Endothelial cell of umbilical vein (primary cell): ENCODE data around the gene C1orf105. TPM values are rescaled to one million over a fixed set of nuclear protein-coding genes. Genes with fewer than 3 reads are reported as not detected.

Experiments
- BruUV-seq: library from RNA; stranded (reverse); fragments of 400-500 nt; replicated peaks from 2 replicates; lab custom pipeline; 2021; lab: Mats Ljungman, UMichigan
- CTCF ChIA-PET: fragments of 300-600, 350-600 bp; sonication (Branson Sonifier 250); formaldehyde crosslinking; loops from one replicate; lab custom pipeline; 2021; ENCODE audit warnings: antibody characterized with exemption, inconsistent platforms; lab: Charles Lee
- POLR2A ChIA-PET: fragments of 300-600, 350-600 bp; sonication (Branson Sonifier 250); formaldehyde crosslinking; loops from one replicate; lab custom pipeline; 2021; ENCODE audit warnings: antibody characterized with exemption, inconsistent platforms; lab: Charles Lee
- DNase-seq: peaks from one replicate; pipeline ENCODE4 v3.0.0-alpha.2; 2011; ENCODE audit warnings: low read depth, low spot score
- FAIRE-seq: peaks from 2 replicates; lab custom pipeline; 2011; peaks lifted over from hg19 to GRCh38; lab: Jason Lieb, UNC
- H2AFZ ChIP-seq: 2 replicates; pipeline ENCODE4 v1.6.0; 2012; ENCODE audit warnings: low read depth, low read length, control low read depth, inconsistent platforms
- H3K27ac ChIP-seq: 2 replicates; pipeline ENCODE4 v1.5.1; 2011; ENCODE audit warnings: low read depth, mild to moderate bottlenecking, control low read depth, low read length, moderate library complexity; ENCODE audit not compliant: insufficient read depth
- H3K27me3 ChIP-seq, 2 experiments: 2 replicates each; pipeline versions ENCODE4 v1.6.0 to v1.6.1; 2011; ENCODE audit warnings: low read length in 2 of 2, mixed read lengths in 1 of 2; ENCODE audit not compliant: control insufficient read depth in 2 of 2, insufficient read depth in 2 of 2
- H3K36me3 ChIP-seq, 2 experiments: 2 replicates in 1 of 2; 3 replicates in 1 of 2; pipeline ENCODE4 v1.5.1; 2011; ENCODE audit warnings: low read length in 2 of 2, mild to moderate bottlenecking in 1 of 2, moderate library complexity in 1 of 2; ENCODE audit not compliant: control insufficient read depth in 2 of 2, insufficient read depth in 2 of 2; ENCODE audit errors: extremely low read depth in 1 of 2
- H3K4me1 ChIP-seq: 3 replicates; pipeline ENCODE4 v1.5.1; 2011; ENCODE audit warnings: mild to moderate bottlenecking, low read length; ENCODE audit not compliant: control insufficient read depth, insufficient read depth; ENCODE audit errors: extremely low read depth
- H3K4me2 ChIP-seq: 2 replicates; pipeline ENCODE4 v1.6.1; 2011; ENCODE audit warnings: low read length, control low read depth, mixed read lengths; ENCODE audit not compliant: insufficient read depth
- H3K4me3 ChIP-seq, 3 experiments: fragments of 200-600 bp in 1 of 3; sonication (generic), shearing (Covaris generic) in 1 of 3; replicated peaks in 1 of 3; 2 replicates each; pipeline ENCODE4 v1.5.1; 2011 to 2016; ENCODE audit warnings: control low read depth in 3 of 3, low read length in 3 of 3, mild to moderate bottlenecking in 2 of 3, inconsistent platforms in 1 of 3, low read depth in 1 of 3, moderate library complexity in 1 of 3; ENCODE audit not compliant: insufficient read depth in 1 of 3
- H3K79me2 ChIP-seq: 2 replicates; pipeline ENCODE4 v1.6.0; 2012; ENCODE audit warnings: low read length, inconsistent platforms; ENCODE audit not compliant: control insufficient read depth, insufficient read depth
- H3K9ac ChIP-seq: replicated peaks from 2 replicates; pipeline ENCODE3; 2011; ENCODE audit warnings: low read length, control low read depth; ENCODE audit not compliant: insufficient read depth; ENCODE audit errors: extremely low read depth
- H3K9me1 ChIP-seq: replicated peaks from 3 replicates; pipeline ENCODE4 v1.6.0; 2011; ENCODE audit warnings: mild to moderate bottlenecking, low read length; ENCODE audit not compliant: control insufficient read depth, insufficient read depth; ENCODE audit errors: extremely low read depth
- H3K9me3 ChIP-seq: replicated peaks from 2 replicates; pipeline ENCODE4 v1.5.1; 2012; ENCODE audit warnings: low read length, inconsistent platforms; ENCODE audit not compliant: control insufficient read depth, insufficient read depth
- H4K20me1 ChIP-seq: replicated peaks from 2 replicates; pipeline ENCODE3; 2011; ENCODE audit warnings: mild to moderate bottlenecking, low read length; ENCODE audit not compliant: control insufficient read depth, insufficient read depth; ENCODE audit errors: extremely low read depth
- CTCF ChIP-seq, 2 donors: IDR thresholded peaks; 1 replicate in 1 of 2; 2 replicates in 1 of 2; pipeline ENCODE4 v1.5.1; 2011; ENCODE audit warnings: low read length in 2 of 2, mild to moderate bottlenecking in 2 of 2, moderate library complexity in 2 of 2, control low read depth in 1 of 2, inconsistent platforms in 1 of 2, low read depth in 1 of 2; ENCODE audit not compliant: insufficient read depth in 1 of 2; ENCODE audit errors: extremely low read depth in 1 of 2
- EZH2 ChIP-seq: IDR thresholded peaks from 2 replicates; pipeline ENCODE4 v1.6.1; 2012; ENCODE audit warnings: borderline replicate concordance, low read depth, mild to moderate bottlenecking, moderate library complexity, low read length, inconsistent platforms; ENCODE audit not compliant: severe bottlenecking
- FOS ChIP-seq: IDR thresholded peaks from 2 replicates; pipeline ENCODE4 v1.6.1; 2011; ENCODE audit warnings: mild to moderate bottlenecking, low read length, moderate library complexity, borderline replicate concordance; ENCODE audit not compliant: insufficient read depth
- GATA2 ChIP-seq: IDR thresholded peaks from 2 replicates; pipeline ENCODE4 v1.7.0; 2011; ENCODE audit warnings: low read depth, mild to moderate bottlenecking, moderate library complexity, mixed read lengths, low read length; ENCODE audit not compliant: insufficient read length, insufficient read depth
- JUN ChIP-seq: IDR thresholded peaks from 2 replicates; pipeline ENCODE4 v1.6.1; 2011; ENCODE audit warnings: borderline replicate concordance, low read depth; ENCODE audit not compliant: insufficient read length, insufficient read depth
- MYC ChIP-seq: IDR thresholded peaks from one replicate; pipeline ENCODE4 v1.6.1; 2011; ENCODE audit warnings: mild to moderate bottlenecking, low read depth, low read length
- POLR2A ChIP-seq: IDR thresholded peaks from 2 replicates; pipeline ENCODE4 v1.6.1; 2012; ENCODE audit warnings: low read depth, mild to moderate bottlenecking, control low read depth, low read length
- POLR2AphosphoS5 ChIP-seq: IDR thresholded peaks from 2 replicates; pipeline ENCODE4 v1.6.1; 2012; ENCODE audit warnings: low read depth, mild to moderate bottlenecking, control low read depth, low read length, moderate library complexity; ENCODE audit not compliant: insufficient read depth
- dilution Hi-C: fragments of 300-500 bp; cut with MboI; formaldehyde crosslinking; loops from one replicate; pipeline ENCODE4 v1.15.0; 2019; ENCODE audit warnings: low sequenced_read_pairs; ENCODE audit not compliant: extremely low pct_ligation_motif_present
- intact Hi-C: fragments of 100-400 bp; cut with micrococcal nuclease; formaldehyde crosslinking; loops from one replicate; pipeline ENCODE4 v1.10.0; 2022
- polyA plus RNA-seq, 4 experiments: library from polyadenylated mRNA; depleted of rRNA in 3 of 4; stranded (reverse) in 3 of 4; unstranded in 1 of 4; fragments of >200 nt; gene quantifications; 2 replicates each; pipeline versions ENCODE4 v1.2.1 to v1.2.3, GENCODE V29; 2011 to 2012; ENCODE audit warnings: missing spikeins in 1 of 4
- total RNA-seq: library from RNA; stranded (reverse); gene quantifications from 2 replicates; pipeline ENCODE4 v1.2.3, GENCODE V29; 2021
- TF ChIP-seq, protein P1 (sequence below): IDR thresholded peaks from 2 replicates; pipeline ENCODE4 v1.6.1; 2011; ENCODE audit not compliant: insufficient read depth, insufficient read length

Gene C1orf105
- total and polyA plus RNA-seq, 2 donors (not counting 3 experiments of a cell fraction or from before 2014, with no cell fraction given), result not detected

DNA sequence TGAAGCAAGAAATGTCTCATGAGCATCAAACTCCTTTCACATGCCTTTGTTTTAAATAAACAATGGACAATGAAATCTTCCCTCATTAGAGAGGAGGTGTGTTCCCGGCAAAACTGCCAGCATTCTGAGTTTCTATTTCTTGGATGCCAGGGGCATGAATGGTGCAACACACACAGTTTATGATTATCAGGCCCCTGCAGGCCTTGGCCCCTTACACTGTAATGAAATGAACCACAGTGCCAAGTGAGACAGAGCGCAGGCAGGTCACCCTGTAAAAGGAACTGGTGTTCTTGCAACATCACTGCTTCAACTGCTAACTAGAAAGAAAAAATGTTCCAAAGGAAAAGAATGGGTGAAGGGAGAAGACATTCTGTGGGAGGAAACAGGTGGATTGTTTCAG is 27.2 kb downstream of the C1orf105 start:
- no peak for TF ChIP-seq GATA2
- no peak for TF ChIP-seq POLR2AphosphoS5
- TF ChIP-seq MYC, result no peak
- TF ChIP-seq JUN, result no peak
- TF ChIP-seq EZH2, result no peak
- TF ChIP-seq POLR2A, result no peak
- TF ChIP-seq CTCF (IDR thresholded peaks at IDR 0.05; ENCODE audit: extremely low read depth in 1 of 2, insufficient read depth in 1 of 2, low read depth in 1 of 2, low read length in 2 of 2), result no peak
- TF ChIP-seq FOS, result no peak
- TF ChIP-seq, protein P1, sequence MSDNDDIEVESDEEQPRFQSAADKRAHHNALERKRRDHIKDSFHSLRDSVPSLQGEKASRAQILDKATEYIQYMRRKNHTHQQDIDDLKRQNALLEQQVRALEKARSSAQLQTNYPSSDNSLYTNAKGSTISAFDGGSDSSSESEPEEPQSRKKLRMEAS, result no peak
- H2AFZ ChIP-seq, result no peak overlapping the region
- H3K27ac ChIP-seq, result no peak overlapping the region
- DNase-seq, result no peak
- no peak for FAIRE-seq
- H3K27me3 ChIP-seq, result no peaks in the 10 kb centered on the region
- H3K4me1 ChIP-seq, result peaks cover 34% of the 10 kb centered on the region
- H3K9ac ChIP-seq, result no peak overlapping the region
- H3K79me2 ChIP-seq, result peaks cover 11% of the 10 kb centered on the region
- no peaks in the 10 kb centered on the region for H3K9me3 ChIP-seq
- intact Hi-C loops, result no loop called here
- ChIA-PET POLR2A (no interaction called here), CTCF (no interaction called here)
- no peaks in the 10 kb centered on the region for H4K20me1 ChIP-seq
- no peaks in the 10 kb centered on the region for H3K9me1 ChIP-seq
- dilution Hi-C loops, result no loop called here
- H3K36me3 ChIP-seq, result no peaks in the 10 kb centered on the region
- no TSS peak for BruUV-seq
- no peak overlapping the region for H3K4me3 ChIP-seq
- H3K4me2 ChIP-seq, result no peak overlapping the region
